Mesodermal cell (in vitro differentiated cells): ENCODE measurements around the gene XAGE1B. TPM values are rescaled to one million over a fixed set of nuclear protein-coding genes. Genes with fewer than 3 reads are reported as not detected.
"Not testable (repeated sequence)": the region's sequence is repeated elsewhere in the genome, so short reads cannot be mapped to it uniquely, and the experiment has no call there.

Experiments
- H3K27ac ChIP-seq: 2 replicates; pipeline ENCODE4 v1.7.0; 2013; ENCODE audit warnings: mild to moderate bottlenecking, low read depth, low read length, moderate library complexity; ENCODE audit not compliant: severe bottlenecking
- H3K36me3 ChIP-seq: 2 replicates; pipeline ENCODE4 v1.7.1; 2013; ENCODE audit warnings: mild to moderate bottlenecking, low read length, moderate library complexity; ENCODE audit not compliant: control insufficient read depth, insufficient read depth
- H3K4me1 ChIP-seq: one replicate; pipeline ENCODE4 v1.7.1; 2013; ENCODE audit warnings: mild to moderate bottlenecking, low read length; ENCODE audit not compliant: insufficient read depth, control insufficient read depth, poor library complexity, severe bottlenecking
- H3K4me3 ChIP-seq: 2 replicates; pipeline ENCODE4 v1.7.0; 2013; ENCODE audit warnings: low read length, control low read depth, mild to moderate bottlenecking; ENCODE audit not compliant: insufficient read depth, poor library complexity, severe bottlenecking; ENCODE audit errors: extremely low read depth
- H3K9me3 ChIP-seq: 2 replicates; pipeline ENCODE4 v1.7.1; 2013; ENCODE audit warnings: mild to moderate bottlenecking, low read length, moderate library complexity; ENCODE audit not compliant: control insufficient read depth
- WGBS, 2 experiments: methylation state at CpG; one replicate each; pipeline ENCODE4 v1.1.5; 2013; ENCODE audit warnings: missing lambda C conversion rate in 2 of 2; ENCODE audit not compliant: insufficient coverage in 2 of 2; 5-methylcytosine and 5-hydroxymethylcytosine counted together
- polyA plus RNA-seq, 2 experiments: library from polyadenylated mRNA; stranded (reverse); fragments of 50-300 nt; gene quantifications; one replicate each; pipeline ENCODE4 v1.2.3, GENCODE V29; 2013

XAGE1B gene, protein sequence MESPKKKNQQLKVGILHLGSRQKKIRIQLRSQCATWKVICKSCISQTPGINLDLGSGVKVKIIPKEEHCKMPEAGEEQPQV
- polyA plus RNA-seq (2013, experiment 1 of 2): not detected
- polyA plus RNA-seq (2013, experiment 2 of 2): not detected

DNA sequence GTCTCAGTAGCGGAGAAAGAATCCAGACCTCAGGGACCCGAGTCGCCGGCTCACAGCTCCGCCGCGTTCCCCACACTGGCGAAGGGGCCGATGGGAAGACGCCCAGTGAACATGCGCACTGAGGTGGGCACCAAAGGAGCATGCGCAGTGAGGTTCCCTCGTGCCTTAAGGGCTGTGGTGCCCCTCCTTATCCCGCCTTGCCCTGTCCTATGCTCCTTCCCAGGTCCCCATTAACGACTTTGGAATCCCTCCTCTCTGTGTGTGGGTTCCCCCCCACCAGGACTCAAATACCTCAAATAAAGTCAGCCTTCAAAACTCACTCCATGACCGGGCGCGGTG is at the start of gene XAGE1B:
Gene XAGE1B, minus strand, starts transcription at position 77 of the 339 bp plus-strand sequence. CDS start 1,536 bp downstream, outside the sequence.
- H3K27ac ChIP-seq, H3K4me3 ChIP-seq, H3K9me3 ChIP-seq, H3K4me1 ChIP-seq, H3K36me3 ChIP-seq: not testable (repeated sequence)
- WGBS, 2 experiments: no CpG with 5 or more reads among the region's 18 CpGs

DNA sequence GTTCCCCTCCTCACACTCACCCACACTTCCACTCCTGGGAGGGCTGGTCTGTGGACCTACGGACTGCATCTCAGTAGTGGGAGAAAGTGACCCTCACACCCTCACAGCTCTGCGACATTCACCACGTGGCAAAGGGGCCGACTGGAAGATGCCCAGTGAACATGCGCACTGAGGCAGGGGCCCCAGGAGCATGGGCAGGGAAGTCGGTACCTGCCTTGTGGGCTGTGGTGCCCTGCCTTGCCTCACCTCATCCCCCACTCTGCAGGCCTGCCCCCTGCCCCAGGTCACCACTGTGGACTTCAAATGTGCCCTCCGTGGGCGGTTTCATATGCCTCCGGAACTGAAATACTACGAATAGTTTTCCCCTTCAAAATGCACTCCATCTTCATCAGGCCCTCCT is 46.2 kb upstream of the XAGE1B start:
- Histone ChIP-seq H3K27ac (no peak overlapping the region), H3K4me3 (no peak overlapping the region), H3K9me3 (no peaks in the 10 kb centered on the region), H3K36me3 (no peaks in the 10 kb centered on the region), H3K4me1 (no peaks in the 10 kb centered on the region)
- WGBS, 2 experiments: 90 to 95% methylated on average over 6 of the region's 10 CpGs

DNA sequence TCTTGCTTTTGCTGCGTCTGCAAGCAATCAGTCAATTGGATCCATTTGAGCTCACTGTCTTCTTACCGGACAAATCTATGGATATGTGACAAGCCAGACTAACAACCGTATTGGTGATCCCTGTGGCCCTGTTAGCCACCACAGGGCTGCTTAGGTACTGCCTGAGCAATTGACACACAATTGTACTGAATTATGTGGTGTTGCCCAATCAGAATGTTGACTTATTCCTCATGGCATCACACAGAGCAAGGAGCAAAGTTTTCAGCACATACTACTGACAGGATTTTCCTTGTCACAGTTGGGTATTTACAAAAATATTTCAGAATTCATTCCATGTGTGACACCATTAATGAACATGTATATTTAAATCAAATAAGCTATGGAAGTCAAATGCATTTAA is 41.3 kb upstream of the XAGE1B start:
- no peaks in the 10 kb centered on the region for H3K36me3 ChIP-seq
- H3K9me3 ChIP-seq: no peaks in the 10 kb centered on the region
- 80 to 95% methylated on average over 2 of the region's 3 CpGs for WGBS, 2 experiments

DNA sequence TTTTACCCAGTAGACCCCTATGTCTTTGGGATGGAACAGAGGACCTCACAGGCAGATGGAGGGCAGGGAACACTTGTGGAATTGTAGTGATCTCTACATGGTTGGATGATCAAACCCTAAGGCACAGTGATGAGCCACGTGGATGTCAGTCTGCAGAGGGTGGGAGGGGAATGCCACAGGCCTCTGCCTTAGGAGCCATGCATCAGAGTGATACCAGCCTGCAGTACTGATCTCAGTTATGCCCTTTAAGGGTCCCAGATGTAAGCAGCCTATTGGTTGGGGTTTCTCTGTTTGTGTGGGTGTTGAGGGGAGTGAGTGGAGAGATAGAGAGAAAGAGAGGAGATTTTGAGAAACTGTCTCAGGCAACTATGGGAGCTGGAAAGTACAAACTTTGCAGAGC is 39.9 kb upstream of the XAGE1B start:
- Histone ChIP-seq H3K4me3 (no peak overlapping the region), H3K27ac (no peak overlapping the region), H3K36me3 (no peaks in the 10 kb centered on the region), H3K9me3 (no peaks in the 10 kb centered on the region), H3K4me1 (no peaks in the 10 kb centered on the region)
- 23% methylated on average over 1 of the region's 1 CpG; no CpG with 5 or more reads in 1 of the 2 experiments for WGBS, 2 experiments

More for the DNA sequence above, 41.3 kb upstream of the XAGE1B start:
- no peak overlapping the region for H3K4me3 ChIP-seq
- H3K4me1 ChIP-seq: no peaks in the 10 kb centered on the region
- H3K27ac ChIP-seq: no peak overlapping the region

DNA sequence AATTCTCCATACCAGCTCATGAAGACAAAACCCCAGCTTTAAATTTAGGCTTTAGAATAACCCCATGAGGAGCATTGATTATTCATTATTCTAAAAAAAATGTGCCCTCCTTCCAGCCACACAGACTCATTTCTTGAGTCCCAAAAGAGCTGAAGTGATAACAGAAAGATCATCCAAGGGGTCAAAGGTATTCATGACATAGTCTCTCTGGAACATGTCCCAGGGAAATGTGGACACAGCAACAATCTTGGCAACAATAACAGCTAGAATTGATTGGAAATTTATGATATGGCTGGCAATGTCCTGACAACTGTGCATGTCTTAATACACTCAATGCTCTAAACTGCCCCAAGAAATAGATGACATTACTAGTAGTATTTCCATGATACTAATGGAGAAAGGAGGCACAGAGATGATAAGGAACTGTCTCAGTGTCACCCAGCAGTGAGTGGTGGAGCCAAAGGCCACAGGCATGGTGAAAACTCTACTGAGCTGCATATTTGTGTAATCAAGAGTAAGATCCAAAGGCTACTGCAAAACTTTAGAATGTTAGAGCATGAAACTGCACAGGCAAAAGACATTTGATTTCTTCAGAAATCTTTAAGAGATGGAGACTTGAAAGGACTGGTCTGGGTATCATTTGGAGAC is 37.3 kb upstream of the XAGE1B start:
- H3K9me3 ChIP-seq: no peaks in the 10 kb centered on the region
- H3K4me3 ChIP-seq: no peak overlapping the region
- H3K27ac ChIP-seq: no peak overlapping the region
- H3K4me1 ChIP-seq: no peaks in the 10 kb centered on the region
- no peaks in the 10 kb centered on the region for H3K36me3 ChIP-seq

DNA sequence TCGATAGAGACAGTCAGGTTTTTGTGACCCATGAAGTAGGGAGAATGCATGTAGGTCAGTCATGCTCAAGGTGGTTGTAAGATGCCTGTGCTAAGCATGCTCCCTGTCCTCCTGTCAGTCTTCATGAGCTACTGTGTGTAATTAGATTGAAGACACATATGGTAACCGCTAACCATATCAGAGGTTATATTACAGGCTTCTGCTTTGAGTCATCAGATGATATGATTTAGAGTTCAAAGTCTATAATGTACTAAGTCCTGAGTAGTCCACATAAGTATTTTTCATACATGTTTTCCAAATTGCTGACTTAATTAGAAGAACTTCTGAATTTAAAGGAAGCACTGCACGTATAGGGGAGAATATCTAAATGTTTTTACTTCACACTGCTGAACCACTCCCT is 31.9 kb upstream of the XAGE1B start:
- not testable (repeated sequence) for H3K4me3 ChIP-seq, H3K4me1 ChIP-seq, H3K27ac ChIP-seq, H3K9me3 ChIP-seq, H3K36me3 ChIP-seq
- WGBS, 2 experiments: no CpG with 5 or more reads among the region's 3 CpGs

DNA sequence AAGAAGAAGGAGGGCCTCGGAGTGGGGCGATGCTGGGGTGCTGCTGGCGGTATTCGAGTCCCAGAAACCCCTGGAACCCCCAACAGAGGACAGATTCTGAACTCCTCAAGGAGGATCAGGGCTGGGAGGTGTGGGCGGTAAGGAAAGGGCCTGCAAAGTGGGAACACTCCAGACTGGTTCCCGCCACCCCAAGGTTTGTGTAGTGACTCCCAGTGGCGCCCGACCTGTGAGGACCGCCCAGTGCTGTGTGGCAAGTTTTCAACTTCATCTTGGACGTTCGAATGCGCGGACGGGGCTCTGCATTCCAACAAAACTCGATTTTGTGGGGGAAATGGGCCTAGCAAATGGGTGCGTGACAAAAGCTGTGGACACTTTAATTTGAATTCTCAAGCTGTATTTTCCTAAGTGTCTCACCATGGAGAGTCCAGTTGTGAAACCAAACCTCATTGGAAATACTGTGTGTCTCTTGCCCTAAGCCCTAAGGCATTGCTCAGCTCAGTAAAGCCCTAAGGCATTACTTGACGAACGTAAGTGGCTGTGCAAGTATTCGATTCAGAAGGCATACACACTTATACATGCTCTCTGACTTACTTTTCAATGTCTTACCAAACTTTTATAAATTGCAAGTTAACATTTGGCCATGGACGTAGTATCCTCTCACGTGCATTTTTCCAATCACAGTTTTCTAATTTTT is 27.4 kb upstream of the XAGE1B start:
- Histone ChIP-seq H3K27ac (no peak overlapping the region), H3K36me3 (no peaks in the 10 kb centered on the region), H3K4me1 (no peaks in the 10 kb centered on the region), H3K4me3 (no peak overlapping the region), H3K9me3 (no peaks in the 10 kb centered on the region)
- 86 to 95% methylated on average over 4 to 9 of the region's 21 CpGs for WGBS, 2 experiments

DNA sequence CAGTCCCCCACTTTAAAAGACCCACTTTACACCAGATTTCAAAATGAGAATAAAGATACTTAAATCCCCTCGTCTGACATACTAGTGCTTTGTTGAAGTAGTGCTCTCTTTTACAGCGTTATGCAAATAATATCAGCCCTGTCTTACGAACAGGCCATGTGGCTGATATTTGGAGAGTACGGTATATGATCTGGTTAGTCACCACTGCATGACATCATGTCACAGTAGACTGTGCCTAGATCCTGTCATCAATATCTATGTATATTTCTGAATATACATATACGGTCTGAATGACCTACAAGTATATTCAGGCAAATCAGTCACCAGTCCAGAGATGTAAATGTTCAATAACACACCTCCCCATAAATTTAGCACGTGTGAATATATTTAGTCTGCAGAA is 25.4 kb upstream of the XAGE1B start:
- WGBS, 2 experiments: no CpG with 5 or more reads among the region's 6 CpGs
- Histone ChIP-seq H3K27ac (no peak overlapping the region), H3K4me1 (no peaks in the 10 kb centered on the region)

DNA sequence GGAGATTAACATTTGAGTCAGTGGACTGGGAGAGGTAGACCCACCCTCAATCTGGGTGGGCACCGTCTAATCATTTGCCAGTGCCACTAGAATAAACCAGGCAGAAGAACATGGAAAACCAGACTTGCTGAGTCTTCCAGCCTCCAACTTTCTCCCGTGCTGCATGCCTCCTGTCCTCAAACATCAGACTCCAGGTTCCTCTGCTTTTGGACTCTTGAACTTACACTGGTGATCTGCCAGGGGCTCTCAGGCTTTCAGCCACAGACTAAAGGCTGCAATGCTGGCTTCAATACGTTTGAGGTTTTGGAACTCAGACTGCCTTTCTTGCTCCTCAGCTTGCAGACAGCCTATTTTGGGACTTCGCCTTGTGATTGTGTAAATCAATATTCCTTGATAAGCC is 24.2 kb upstream of the XAGE1B start:
- H3K36me3 ChIP-seq, H3K4me3 ChIP-seq, H3K27ac ChIP-seq, H3K4me1 ChIP-seq, H3K9me3 ChIP-seq: not testable (repeated sequence)
- 86 to 88% methylated on average over 1 to 2 of the region's 4 CpGs for WGBS, 2 experiments

More for the DNA sequence above, 25.4 kb upstream of the XAGE1B start:
- Histone ChIP-seq H3K4me3 (no peak overlapping the region), H3K36me3 (no peaks in the 10 kb centered on the region), H3K9me3 (no peaks in the 10 kb centered on the region)

DNA sequence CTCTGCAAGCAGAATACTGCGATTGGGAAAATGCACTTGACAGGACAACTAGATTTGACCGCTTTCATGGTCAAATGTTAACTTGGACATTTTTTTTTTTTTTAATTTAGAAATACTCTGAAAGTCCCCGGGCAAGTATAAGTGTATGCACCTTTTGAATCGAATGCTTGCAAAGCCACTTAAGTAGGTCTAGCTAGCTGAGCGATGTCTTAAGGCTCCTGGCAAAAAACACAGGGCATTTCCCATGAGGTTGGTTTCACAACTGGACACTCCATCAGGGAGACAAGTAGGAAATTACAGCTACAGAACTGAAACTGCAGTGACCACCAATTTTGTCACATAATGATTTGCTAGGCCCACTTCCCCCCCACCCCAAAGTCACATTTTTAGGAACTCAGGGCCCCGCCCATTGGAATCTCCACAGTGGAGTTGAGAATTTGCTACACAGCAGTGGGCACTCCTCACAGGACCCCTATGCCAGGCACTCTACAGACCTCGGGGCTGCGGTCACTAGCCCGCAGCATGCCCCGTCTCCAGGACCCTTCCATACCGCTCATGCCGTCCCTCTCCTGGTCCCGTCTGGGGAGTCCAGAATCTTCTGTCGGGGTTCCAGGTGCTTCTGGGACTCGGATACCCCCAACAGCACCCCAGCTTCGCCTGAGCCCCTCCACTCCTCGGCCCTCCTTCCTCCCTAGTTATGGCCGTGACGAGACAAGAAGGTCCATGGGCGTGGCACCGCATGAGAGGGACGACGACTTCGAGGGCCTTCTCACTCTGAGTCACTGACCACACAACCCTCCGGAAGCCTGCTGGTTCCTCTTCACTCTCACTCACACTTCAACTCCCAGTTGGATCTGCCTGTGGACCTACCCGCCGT is 515 bp downstream of the XAGE1B start:
- H3K27ac ChIP-seq, H3K4me1 ChIP-seq, H3K36me3 ChIP-seq, H3K4me3 ChIP-seq, H3K9me3 ChIP-seq: not testable (repeated sequence)
- no CpG with 5 or more reads among the region's 27 CpGs for WGBS, 2 experiments
